ENCODE measurements around the gene SRGAP1.

DNA sequence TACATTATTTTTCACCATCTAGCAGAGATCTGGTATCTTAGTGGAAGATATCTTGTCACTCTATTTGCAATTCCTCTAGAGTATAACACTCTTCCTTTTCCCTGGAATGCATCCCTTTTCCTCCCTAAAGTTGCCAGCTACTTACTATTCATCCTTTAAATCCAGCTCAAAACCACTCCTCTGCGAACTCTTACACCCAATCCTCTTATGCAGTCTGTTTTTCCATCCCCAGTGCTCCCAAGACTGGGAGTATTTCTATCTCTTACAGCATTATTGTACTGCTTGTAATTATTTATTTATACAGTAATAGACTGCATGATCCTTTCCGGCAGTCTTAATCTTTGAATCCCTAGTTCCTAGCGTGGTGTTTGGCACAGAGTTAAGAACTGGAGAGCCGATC, 2.9 kb upstream of the SRGAP1 start:
- TF ChIP-seq EZH2 (IDR thresholded peaks at IDR 0.05; ENCODE audit: low read length): no peak
- TF ChIP-seq, protein P1, sequence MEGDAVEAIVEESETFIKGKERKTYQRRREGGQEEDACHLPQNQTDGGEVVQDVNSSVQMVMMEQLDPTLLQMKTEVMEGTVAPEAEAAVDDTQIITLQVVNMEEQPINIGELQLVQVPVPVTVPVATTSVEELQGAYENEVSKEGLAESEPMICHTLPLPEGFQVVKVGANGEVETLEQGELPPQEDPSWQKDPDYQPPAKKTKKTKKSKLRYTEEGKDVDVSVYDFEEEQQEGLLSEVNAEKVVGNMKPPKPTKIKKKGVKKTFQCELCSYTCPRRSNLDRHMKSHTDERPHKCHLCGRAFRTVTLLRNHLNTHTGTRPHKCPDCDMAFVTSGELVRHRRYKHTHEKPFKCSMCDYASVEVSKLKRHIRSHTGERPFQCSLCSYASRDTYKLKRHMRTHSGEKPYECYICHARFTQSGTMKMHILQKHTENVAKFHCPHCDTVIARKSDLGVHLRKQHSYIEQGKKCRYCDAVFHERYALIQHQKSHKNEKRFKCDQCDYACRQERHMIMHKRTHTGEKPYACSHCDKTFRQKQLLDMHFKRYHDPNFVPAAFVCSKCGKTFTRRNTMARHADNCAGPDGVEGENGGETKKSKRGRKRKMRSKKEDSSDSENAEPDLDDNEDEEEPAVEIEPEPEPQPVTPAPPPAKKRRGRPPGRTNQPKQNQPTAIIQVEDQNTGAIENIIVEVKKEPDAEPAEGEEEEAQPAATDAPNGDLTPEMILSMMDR (optimal IDR thresholded peaks at IDR 0.05 in 1 of 3, IDR thresholded peaks at IDR 0.05 in 1 of 3, conservative IDR thresholded peaks at IDR 0.05 in 1 of 3; ENCODE audit: extremely low read depth in 1 of 3, insufficient read depth in 2 of 3, low read length in 3 of 3): no peak
